Stimulated activated CD8-positive, alpha-beta memory T cell treated with anti-CD3 and anti-CD28 coated beads, Interleukin-2, amount 100 ng/mL, for 48 hours (primary cell): Measurements from ENCODE around the gene CHSY1.

Source experiments
- DNase-seq, 2 donors: peaks; one replicate each; pipeline ENCODE4 v3.0.0-alpha.2; 2020; ENCODE audit warnings: low read depth in 2 of 2

CHSY1 gene

DNA sequence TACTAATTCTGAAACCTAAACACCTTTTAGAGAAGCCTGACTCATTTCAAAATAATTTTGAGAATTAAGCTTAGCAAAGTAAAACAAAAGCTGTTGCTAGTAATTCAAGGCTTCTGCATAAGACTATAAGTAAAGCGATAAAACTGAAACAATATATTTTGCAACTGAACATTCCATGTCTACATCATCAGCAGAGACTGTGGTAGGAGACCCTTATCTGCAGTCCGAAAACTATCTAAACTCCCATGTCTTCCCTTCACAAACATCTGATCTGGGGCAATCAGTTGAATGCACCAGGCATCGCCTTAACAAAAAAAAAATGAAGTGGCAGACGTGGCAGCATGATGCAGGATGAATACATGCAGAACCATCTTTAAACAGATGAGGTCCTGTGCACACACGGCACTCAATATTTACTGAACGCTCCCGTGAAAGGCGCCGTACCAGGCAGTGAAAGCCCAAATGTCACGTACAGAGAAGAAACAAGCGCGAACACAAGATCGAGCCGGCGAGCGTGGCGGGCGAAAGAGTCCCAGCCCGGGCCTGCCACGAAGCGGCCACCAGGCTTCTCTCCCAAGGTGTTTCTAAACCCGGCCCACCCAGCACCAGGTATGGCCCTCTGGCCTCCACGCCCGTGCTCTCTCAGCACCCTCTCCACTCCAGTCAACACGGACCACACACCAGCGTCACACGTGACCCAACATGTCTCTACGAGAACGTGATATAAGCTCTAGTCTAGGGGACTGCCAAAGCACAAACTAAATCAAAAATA is 63.0 kb downstream of the CHSY1 start:
- DNase-seq: no peak

DNA sequence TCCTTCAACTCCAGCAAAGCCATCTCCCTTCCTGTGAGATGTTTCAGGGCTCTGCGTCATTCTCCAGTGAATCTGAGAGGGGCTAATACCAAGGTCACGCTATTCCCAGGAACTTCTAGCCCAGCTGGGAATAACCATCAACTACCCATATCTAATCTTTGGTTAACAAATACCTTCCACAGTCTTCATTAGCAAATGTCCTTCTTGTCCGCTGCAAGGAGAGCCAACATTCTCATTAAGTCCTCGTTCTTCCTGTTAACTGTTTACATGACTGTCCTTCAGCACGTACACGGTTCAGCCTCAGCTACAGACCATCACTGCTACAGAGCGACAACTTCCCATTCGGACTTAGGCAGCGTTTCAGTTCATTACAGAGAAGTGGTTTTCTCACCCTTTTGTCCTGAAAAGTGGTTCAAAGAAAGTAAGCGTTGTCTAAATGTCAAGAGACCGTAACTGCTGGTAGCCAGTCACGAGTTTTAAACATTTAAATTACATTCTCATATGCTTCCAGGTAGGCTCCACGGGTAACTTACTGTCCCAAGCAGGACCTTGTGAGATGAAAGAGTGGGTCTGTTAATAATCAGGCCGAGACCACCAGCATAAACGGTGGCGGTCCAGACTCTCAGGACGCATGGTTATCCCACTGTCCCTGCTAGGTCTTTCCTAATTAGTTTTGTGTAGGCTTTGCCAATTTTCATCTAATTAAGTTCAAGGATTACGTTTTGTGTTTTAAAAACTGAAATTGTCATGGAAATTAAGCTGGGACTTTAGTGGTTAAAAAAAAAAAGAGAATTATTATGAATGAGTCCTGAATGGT is 63.8 kb downstream of the CHSY1 start:
- DNase-seq: no peak

GRCh38 chr15:101185770-101186169 is 66.1 kb downstream of the CHSY1 start:
- no peak for DNase-seq

DNA sequence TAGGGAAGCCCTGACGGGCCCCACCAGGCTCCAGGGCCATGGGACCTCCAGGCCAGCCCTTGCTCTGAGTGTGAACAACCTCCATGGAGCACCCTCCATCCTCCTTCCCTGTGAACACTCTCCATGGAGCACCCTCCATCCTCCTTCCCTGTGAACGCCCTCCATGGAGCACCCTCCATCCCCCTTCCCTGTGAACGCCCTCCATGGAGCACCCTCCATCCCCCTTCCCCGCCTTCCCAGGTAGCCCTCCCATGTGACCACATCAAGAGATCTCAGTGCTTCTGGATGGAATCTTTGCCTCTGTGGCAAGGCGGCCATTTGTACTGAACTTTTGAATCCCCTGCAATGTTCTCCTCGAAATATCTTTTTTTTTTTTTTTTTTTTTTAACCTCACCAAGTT is 66.5 kb downstream of the CHSY1 start:
- no peak for DNase-seq

DNA sequence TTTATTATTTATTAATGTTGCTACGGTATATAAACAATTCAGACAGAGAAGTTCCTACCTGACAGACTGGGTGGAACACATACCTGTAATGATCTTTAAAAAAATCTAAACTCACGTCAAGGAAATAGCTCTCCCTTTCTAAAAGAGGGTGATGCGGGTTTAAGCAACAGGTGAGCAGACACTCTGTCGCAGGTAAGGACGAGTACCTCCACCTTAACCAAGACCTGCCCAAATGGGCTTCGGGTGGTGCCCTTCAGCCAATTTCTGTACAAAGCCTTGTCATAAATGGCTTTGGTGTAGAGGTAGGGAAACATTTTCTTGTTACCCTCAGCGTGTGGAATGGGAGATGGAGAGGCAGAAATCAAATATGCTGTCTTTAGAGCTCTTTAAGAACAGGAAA is 67.0 kb downstream of the CHSY1 start:
- DNase-seq: no peak

DNA sequence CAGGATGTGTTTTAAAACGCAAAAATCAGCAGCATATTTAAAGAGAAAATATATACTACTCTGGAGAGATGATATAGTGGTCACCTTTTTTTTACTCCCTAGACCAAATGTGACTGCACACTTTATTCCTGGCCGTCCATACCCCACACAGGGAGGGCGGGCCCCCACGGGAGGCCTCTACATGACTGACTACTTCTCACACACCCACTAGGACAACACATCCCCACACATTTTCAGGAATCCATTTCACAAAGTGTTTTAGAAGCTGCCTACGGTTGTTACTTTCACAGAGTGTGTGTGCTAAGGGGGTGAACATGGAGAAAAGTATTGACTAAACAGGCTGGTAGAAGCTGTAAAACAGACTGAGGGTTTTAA is 67.9 kb downstream of the CHSY1 start:
- DNase-seq: no peak

DNA sequence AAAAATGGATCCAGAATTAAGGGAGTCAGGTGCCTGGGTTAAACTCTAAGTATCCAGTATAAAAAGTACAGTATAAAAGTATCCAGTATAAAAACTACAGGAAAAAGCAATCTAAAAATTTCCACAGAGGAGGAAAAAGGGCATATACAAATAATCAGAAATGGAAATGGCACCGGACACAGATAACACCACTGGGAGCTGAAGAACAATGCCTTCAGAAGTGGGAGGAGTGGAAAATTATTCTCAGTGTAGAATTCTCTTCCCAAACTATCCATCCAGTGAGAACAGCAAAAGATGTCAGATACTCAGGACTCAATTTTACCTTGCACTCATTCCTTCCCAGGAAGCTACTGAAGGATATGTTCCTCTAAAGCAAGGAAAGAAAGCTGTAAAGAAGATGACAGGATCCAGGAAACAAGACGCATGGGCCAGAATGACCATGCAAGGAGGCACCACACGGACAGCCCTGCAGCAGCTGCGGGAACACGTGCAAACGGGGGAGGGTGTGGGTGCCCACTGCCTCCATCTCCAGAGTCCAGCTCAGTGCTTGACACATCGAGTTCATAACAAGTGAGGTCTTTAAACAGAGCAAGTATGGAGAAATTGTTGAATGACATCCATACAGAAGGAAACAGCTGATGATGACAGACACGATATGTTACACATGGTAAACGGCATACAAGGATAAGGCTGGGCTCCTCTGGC is 68.5 kb downstream of the CHSY1 start:
- no peak for DNase-seq

GRCh38 chr15:101182215-101182614 is 69.6 kb downstream of the CHSY1 start:
- no peak for DNase-seq

- no peak for DNase-seq
Measured at GRCh38 chr15:101181349-101181748, 70.5 kb downstream of the CHSY1 start.

DNA sequence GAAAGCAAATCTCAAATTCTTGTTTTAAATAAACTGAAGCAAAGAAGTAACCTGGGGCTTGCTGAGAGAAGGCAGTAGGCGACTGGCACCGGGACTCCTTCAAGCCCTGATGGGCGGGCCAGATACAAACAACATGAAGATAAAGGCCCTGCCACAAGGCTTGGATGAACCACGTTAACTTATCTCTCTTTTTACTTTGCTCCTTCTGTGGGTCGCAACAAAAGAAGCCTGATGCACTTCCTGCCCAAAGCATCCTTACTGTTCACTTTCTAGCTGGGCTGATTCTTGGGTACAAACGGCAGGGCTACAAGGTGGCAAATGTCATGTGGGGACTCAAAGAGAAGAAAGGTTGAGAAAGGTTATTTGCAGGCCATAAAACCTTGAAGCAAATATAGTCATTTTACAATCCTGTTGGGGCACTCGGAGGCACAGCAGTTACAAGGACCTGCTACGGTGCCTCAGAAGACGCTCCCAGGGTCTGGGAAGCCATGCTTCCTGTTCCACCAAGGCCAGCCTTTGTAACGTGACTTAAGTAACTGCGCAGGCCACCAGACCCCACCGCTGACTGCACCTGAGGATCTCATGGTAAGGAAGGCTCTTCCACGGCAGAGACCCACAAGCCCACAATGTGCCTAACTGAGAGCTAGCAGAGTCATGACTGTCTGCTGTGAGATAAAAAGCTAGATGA is 71.1 kb downstream of the CHSY1 start:
- no peak for DNase-seq

DNA sequence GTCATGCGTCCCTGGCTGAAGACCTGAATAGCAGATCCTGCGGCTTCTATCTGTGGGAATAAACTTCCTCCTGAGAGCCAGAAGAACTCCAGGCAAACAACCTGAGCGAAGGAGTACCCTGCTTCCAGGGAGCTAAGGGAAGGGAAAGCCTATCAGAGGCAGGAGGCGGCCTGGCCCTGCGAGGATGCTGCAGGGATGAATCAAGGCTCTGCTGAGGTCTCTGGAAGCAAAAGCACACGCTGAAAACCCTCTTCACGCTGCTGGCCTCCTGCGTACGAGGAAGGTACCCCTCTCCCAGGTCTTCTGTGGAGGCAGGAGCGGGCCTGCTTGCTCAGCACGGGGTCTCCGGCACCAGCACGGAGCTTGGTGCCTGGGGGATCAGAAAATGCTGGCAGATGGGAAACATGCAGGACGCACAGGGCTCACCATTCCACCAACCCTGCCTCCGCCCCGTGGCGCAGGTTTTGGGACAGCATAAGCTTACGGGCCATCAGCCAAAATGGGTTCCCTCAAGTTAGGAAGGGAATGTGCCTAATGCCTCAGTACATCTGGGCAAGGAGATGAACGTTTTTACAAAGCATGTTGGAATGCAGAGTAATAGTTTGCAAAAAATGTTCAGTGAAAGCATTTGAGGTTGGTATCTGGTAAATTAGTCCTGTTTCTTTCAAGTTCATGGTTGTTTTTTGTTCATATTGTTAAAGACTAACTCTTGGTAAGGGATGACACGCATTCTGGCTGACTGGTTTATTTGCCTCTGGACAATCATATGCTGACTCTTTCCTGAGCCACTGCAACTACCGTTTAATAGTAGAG is 72.3 kb downstream of the CHSY1 start:
- no peak for DNase-seq

DNA sequence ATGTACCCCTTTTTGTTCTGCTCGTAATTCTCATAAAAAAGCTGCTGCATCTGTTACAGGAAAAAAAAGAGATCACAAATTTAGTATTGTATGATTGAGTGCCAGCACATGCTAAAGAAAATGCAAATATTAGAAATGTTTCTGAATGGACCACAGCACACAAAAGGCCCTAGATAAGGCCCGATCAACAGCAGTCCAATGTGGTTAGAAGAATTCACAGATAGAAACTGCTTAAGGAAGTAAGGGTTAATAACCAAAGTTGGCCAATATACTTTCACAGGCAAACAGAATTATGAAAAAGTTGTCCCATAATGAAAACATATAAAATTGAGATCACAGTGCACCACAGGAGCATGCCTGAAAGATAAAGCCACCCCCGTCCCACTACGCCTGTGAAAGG is 72.9 kb downstream of the CHSY1 start:
- no peak for DNase-seq

DNA sequence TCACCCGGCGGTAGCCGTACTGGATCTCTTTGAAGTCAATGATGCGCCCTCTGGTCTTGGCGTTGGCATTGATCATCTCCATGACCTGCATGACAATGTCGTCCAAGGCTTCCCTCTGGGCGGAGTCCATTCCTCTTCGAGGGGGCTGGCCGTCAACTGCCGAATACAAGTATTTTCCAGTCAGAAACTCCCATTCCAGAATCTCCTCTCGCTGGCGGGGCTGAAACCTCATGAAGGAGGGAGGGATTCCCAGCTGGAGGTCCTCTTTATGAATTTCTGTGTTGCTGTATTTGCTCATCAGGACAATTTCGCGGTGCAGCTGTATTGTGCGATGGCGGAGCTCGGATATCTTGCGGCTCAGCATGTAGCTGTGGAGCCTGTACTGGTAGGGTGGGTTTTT is 73.4 kb downstream of the CHSY1 start:
- DNase-seq: no peak

GRCh38 chr15:101177866-101178265 is 74.0 kb downstream of the CHSY1 start:
- DNase-seq: no peak

- no peak for DNase-seq
Measured at GRCh38 chr15:101176625-101177024, 75.2 kb downstream of the CHSY1 start.

DNA sequence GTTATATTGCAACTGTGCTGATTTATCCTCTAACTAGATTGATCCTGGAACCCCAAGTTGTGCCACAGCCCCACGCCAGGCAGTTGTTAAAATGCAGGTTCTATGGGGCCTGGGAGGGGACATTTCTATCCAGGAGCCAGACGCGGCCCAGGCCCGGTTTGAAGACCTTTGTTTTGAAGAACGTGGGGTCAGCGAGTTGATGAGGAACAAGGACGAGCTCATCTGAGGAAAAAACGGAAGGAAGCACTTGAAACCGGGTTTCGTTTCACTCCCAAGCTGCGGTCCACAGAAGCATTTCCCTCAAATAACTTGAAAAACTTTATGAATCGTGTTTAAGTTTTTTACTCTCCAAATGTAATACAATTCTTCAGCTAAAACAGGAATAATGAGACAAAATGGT is 76.4 kb downstream of the CHSY1 start:
- no peak for DNase-seq

DNA sequence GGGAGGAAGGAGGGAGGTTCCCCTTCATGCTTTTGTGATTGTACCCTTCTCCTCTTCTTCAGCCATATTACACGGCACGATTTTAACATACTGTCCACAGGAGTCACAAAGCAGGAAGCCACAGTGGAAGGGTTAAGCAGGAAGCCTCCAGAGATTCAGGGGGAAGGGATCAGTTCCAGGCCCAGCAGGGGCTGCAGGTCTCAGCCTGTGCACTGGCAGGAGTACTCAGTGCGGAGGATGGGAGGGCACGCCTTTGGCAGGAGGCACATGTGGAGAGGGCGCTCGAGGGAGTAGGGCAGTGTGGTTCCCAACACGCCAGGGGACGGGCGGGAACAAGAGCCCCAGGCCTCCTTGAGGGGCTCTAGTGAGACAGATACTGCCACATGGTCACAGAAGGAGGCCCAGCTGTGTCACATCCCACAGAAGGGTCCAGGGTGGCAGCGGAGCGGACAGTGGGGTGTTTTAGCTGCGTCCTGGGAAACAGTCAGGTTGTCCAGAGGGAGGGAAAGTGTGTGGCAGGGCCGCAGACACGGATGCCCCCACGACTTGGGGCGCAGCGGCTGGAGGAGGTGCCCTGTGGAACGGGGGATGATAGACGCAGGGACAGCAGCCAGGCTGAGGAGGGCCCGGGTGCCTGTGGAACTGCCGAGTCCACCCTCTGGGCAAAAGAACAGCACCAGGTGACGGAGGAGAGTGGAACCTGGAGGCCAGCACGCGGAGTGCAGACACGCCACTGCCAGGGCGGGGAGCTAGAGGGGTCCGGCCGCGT is 77.5 kb downstream of the CHSY1 start:
- DNase-seq: no peak

- DNase-seq: no peak
Measured at GRCh38 chr15:101173233-101174119, 78.4 kb downstream of the CHSY1 start.

DNA sequence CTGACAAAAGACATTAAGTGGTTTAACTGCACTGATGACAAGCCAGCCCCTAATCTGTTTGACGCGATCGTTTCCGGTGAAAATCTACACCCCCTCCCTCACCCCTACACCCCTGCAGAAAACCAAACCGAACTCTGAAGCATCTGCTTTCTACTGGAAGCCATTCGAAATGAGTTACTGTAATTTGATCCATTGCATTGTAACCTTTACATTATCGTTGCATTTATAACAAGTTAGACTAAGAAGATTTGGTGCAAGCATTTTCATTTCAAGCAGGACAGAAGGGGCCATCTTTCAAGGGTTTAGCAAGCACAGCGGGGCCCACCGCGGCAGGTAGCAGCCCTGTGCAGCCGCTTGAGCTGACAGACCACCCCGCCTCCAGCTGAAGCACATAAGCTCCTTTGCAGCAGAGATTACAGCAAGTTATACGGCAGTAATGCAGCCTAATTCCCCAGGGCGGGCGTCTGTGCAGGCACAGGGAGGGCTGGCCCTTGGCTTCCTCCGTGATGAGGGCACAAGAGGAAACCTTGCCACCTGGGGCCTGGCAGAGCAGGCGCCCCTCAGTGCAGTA is 79.3 kb downstream of the CHSY1 start:
- DNase-seq: no peak
